HG03571 (cell line): Measurements from ENCODE around the gene CFAP54.
A peak's percentile ranks its signal among the peaks of the same experiment; 100 is the strongest.
"Not testable (repeated sequence)": the region's sequence is repeated elsewhere in the genome, so short reads cannot be mapped to it uniquely, and the experiment has no call there.

Experiments used
- ATAC-seq: cut with Tn5 transposase; IDR thresholded peaks from one replicate; pipeline ENCODE4 v1.9.1; 2021; ENCODE audit not compliant: unreplicated experiment

The CFAP54 gene

GRCh38 chr12:96623155-96623554 lies 133.8 kb downstream of the CFAP54 start:
- no peak for ATAC-seq

- ATAC-seq = no peak
These were observed 134.4 kb downstream of the CFAP54 start for GRCh38 chr12:96623656-96624217.

- no peak for ATAC-seq
These were observed 146.5 kb downstream of the CFAP54 start for GRCh38 chr12:96635844-96636243.

GRCh38 chr12:96636895-96637294 lies 147.5 kb downstream of the CFAP54 start:
- no peak for ATAC-seq

- ATAC-seq = no peak
These were observed 159.5 kb downstream of the CFAP54 start for GRCh38 chr12:96648923-96649322.

- no peak for ATAC-seq
These were observed 163.5 kb downstream of the CFAP54 start for GRCh38 chr12:96652870-96653269.

GRCh38 chr12:96658075-96658474 lies 168.7 kb downstream of the CFAP54 start:
- no peak for ATAC-seq

GRCh38 chr12:96669786-96670185 lies 180.4 kb downstream of the CFAP54 start:
- ATAC-seq = no peak

- ATAC-seq = no peak
These were observed 181.0 kb downstream of the CFAP54 start for GRCh38 chr12:96670334-96670899.

- not testable (repeated sequence) for ATAC-seq
These were observed 186.1 kb downstream of the CFAP54 start for GRCh38 chr12:96675519-96675918.

GRCh38 chr12:96677363-96677762 lies 188.0 kb downstream of the CFAP54 start:
- ATAC-seq = no peak

GRCh38 chr12:96687719-96688118 lies 198.3 kb downstream of the CFAP54 start:
- no peak for ATAC-seq

- no peak for ATAC-seq
These were observed 209.1 kb downstream of the CFAP54 start for GRCh38 chr12:96698521-96698920.

GRCh38 chr12:96698965-96699364 lies 209.6 kb downstream of the CFAP54 start:
- no peak for ATAC-seq

GRCh38 chr12:96701856-96702255 lies 212.5 kb downstream of the CFAP54 start:
- ATAC-seq = no peak

- no peak for ATAC-seq
These were observed 220.9 kb downstream of the CFAP54 start for GRCh38 chr12:96710127-96710745.

GRCh38 chr12:96711364-96711763 lies 222.0 kb downstream of the CFAP54 start:
- no peak for ATAC-seq

- ATAC-seq = no peak
These were observed 224.8 kb downstream of the CFAP54 start for GRCh38 chr12:96714199-96714598.

- ATAC-seq = peak; percentile 91
These were observed 230.4 kb downstream of the CFAP54 start for GRCh38 chr12:96719660-96720362.

- ATAC-seq = peak; percentile 63
These were observed 231.0 kb downstream of the CFAP54 start for GRCh38 chr12:96720363-96720705.

- not testable (repeated sequence) for ATAC-seq
These were observed 240.1 kb downstream of the CFAP54 start for GRCh38 chr12:96729466-96729865.

- no peak for ATAC-seq
These were observed 240.5 kb downstream of the CFAP54 start for GRCh38 chr12:96729886-96730285.
